ENCODE measurements around the gene TRAT1. TPM values are rescaled to one million over a fixed set of nuclear protein-coding genes. Genes with fewer than 3 reads are reported as not detected.

Gene TRAT1
- total RNA-seq, 2 experiments from 2014 or later, result 82.6 to 88.8 TPM

DNA sequence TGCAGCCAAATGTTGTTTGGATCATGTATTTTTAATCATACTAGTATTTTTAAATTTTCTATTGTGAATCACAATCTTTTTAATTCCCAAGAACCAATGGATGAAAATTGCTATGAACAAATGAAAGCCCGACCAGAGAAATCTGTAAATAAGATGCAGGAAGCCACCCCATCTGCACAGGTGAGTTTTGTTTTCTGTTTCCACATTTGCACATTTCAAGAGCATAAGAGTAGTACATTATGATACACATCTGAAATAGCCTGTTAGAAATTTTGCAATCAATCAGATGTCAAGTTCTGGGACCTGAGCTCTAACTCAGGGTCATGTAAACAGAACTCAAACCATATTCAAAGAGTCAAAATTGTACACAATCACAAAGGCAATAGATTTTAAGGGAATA, 26.5 kb downstream of the TRAT1 start:
- no peak for ATAC-seq (ENCODE audit: poor library complexity)
- Histone ChIP-seq H3K36me3 (ENCODE audit: insufficient read depth, low read length) (peaks cover 87% of the 10 kb centered on the region), H3K9me3 (ENCODE audit: control insufficient read depth in 1 of 2, insufficient read depth in 1 of 2, low read length in 2 of 2) (no peaks in the 10 kb centered on the region), H3K27me3 (ENCODE audit: control insufficient read depth in 1 of 2, insufficient read depth in 2 of 2, low read length in 2 of 2) (no peaks in the 10 kb centered on the region), H3K4me1 (ENCODE audit: insufficient read depth, low read length) (peaks cover 11% of the 10 kb centered on the region), H3K27ac (ENCODE audit: low read depth in 1 of 2, low read length in 2 of 2) (no peak overlapping the region), H3K4me3 (ENCODE audit: low read length) (no peak overlapping the region)
- no peak overlapping the region for H3K4me3 Mint-ChIP-seq
- intact Hi-C loops (cut with DNase I, micrococcal nuclease), result loop anchor here in 1 of 2 experiments (2.0 kb wide), 1 partner anchor 16 kb away; no protein-coding TSS in a partner anchor
- POLR2A ChIA-PET, result no interaction called here
- TF ChIP-seq, protein P1, sequence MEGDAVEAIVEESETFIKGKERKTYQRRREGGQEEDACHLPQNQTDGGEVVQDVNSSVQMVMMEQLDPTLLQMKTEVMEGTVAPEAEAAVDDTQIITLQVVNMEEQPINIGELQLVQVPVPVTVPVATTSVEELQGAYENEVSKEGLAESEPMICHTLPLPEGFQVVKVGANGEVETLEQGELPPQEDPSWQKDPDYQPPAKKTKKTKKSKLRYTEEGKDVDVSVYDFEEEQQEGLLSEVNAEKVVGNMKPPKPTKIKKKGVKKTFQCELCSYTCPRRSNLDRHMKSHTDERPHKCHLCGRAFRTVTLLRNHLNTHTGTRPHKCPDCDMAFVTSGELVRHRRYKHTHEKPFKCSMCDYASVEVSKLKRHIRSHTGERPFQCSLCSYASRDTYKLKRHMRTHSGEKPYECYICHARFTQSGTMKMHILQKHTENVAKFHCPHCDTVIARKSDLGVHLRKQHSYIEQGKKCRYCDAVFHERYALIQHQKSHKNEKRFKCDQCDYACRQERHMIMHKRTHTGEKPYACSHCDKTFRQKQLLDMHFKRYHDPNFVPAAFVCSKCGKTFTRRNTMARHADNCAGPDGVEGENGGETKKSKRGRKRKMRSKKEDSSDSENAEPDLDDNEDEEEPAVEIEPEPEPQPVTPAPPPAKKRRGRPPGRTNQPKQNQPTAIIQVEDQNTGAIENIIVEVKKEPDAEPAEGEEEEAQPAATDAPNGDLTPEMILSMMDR (IDR thresholded peaks at IDR 0.05), result no peak
- H3K27ac Mint-ChIP-seq, result peak overlapping the region; percentile 82
- no peaks in the 10 kb centered on the region for H3K27me3 Mint-ChIP-seq
- H3K9me3 Mint-ChIP-seq, result no peaks in the 10 kb centered on the region
- CTCF ChIA-PET, result interaction anchor here (1.0 to 1.4 kb wide), 2 partner anchors 8 to 23 kb away, joined by 3 to 5 read pairs; no protein-coding TSS in a partner anchor
- H3K36me3 Mint-ChIP-seq (ENCODE audit: low read depth), result peaks cover 89% of the 10 kb centered on the region
- H3K4me1 Mint-ChIP-seq (ENCODE audit: low read depth), result peaks cover 55% of the 10 kb centered on the region
- no peak for DNase-seq

DNA sequence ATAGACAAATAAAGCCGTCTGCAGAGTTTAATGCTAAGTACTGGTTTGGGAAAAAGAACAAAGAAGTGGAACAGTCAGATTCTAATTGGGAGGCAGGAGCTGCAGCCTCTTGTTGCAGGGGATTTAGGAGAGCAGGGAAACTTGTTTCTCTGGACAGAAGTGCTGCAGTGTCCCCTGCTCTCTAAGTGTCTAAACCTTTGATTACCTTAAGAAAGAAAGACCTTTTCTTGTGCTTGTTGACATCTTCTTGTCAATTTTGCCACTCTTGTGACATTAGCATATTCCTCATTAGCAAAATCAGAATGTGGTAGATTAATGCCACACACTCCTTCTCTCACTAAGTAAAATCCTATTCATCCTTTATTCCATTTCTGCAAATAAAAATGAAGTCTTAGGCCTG, 38.8 kb downstream of the TRAT1 start:
- Histone ChIP-seq H3K4me3 (ENCODE audit: low read length) (no peak overlapping the region), H3K4me1 (ENCODE audit: insufficient read depth, low read length) (peaks cover 18% of the 10 kb centered on the region), H3K9me3 (ENCODE audit: control insufficient read depth in 1 of 2, insufficient read depth in 1 of 2, low read length in 2 of 2) (peaks cover 0 to 10% of the 10 kb centered on the region in 2 experiments), H3K36me3 (ENCODE audit: insufficient read depth, low read length) (peaks cover 59% of the 10 kb centered on the region), H3K27me3 (ENCODE audit: control insufficient read depth in 1 of 2, insufficient read depth in 2 of 2, low read length in 2 of 2) (no peaks in the 10 kb centered on the region), H3K27ac (ENCODE audit: low read depth in 1 of 2, low read length in 2 of 2) (peak overlapping the region in 1 of 2 donors; percentile 3)
- DNase-seq (no peak), ATAC-seq (ENCODE audit: poor library complexity) (no peak)
- H3K27ac Mint-ChIP-seq, result peak overlapping the region; percentile 83
- H3K9me3 Mint-ChIP-seq, result peaks cover 6% of the 10 kb centered on the region
- peaks cover 93% of the 10 kb centered on the region for H3K36me3 Mint-ChIP-seq (ENCODE audit: low read depth)
- no peak overlapping the region for H3K4me3 Mint-ChIP-seq
- peaks cover 54% of the 10 kb centered on the region for H3K4me1 Mint-ChIP-seq (ENCODE audit: low read depth)
- CTCF ChIA-PET, result interaction anchor here (1.5 kb wide), 1 partner anchor 43 kb away, joined by 6 read pairs; no protein-coding TSS in a partner anchor
- TF ChIP-seq, protein P1 (IDR thresholded peaks at IDR 0.05), result no peak
- intact Hi-C loops (cut with DNase I, micrococcal nuclease), result loop anchor here in 1 of 2 experiments (5.0 kb wide), 1 partner anchor 39 kb away; the partner anchor contains the start of gene TRAT1
- no peaks in the 10 kb centered on the region for H3K27me3 Mint-ChIP-seq
- POLR2A ChIA-PET, result interaction anchor here (2.5 kb wide), 1 partner anchor 26 kb away, joined by 8 read pairs; no protein-coding TSS in a partner anchor

DNA sequence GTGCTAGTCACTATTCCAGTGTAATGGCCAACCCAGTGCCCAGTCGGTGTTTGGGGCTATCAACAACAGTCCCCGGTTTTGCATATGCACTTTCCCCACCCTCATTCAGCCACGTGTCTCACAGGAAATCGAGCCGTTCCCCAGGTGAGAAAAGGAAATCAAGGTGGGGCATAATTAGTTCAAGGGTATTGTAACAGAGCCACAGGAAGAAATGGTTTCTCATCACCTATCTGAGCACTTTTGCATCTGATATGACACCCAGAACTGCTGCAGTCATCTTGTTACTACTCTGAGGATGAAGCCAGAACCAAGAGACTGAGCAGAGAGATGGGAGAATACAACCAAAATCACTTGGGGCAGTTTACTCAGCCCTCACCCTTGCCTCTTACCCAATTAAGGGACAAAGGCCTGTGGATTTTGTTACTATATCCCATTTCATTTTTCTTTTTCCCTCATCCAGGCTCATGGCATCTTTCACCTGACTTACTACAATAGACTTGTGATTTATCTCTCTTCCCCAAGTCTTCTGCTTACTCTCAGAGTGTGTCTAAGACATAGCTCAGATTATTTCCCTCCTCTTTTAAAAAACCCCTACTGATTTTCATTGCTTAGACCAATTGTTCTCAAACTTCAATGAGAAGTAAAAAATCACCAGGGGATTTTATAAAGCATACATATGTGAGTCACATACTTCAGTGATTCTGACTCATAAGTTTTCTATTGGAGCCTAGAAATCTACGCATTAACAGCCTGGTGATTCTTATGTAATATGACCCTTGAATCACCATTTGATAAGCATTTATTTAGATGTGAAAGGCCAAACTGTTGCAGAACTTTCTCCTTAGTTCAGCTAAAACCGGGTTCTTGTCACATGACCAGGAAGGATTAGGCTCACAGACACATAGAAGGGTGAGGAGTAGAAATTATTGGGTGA, 40.5 kb downstream of the TRAT1 start:
- peak overlapping the region; percentile 30 to 42 for H3K27ac ChIP-seq (ENCODE audit: low read depth in 1 of 2, low read length in 2 of 2)
- H3K4me3 Mint-ChIP-seq, result peak overlapping the region; percentile 35
- DNase-seq, result peak in 6 of 14 experiments; percentile 13 to 76 (median 45)

More for the DNA sequence above, 40.5 kb downstream of the TRAT1 start:
- peaks cover 18% of the 10 kb centered on the region for H3K4me1 ChIP-seq (ENCODE audit: insufficient read depth, low read length)
- TF ChIP-seq, protein P1 (IDR thresholded peaks at IDR 0.05), result no peak
- Mint-ChIP-seq H3K4me1 (ENCODE audit: low read depth) (peaks cover 44% of the 10 kb centered on the region), H3K27me3 (no peaks in the 10 kb centered on the region), H3K27ac (peak overlapping the region; percentile 83), H3K9me3 (peaks cover 6% of the 10 kb centered on the region), H3K36me3 (ENCODE audit: low read depth) (peaks cover 88% of the 10 kb centered on the region)
- ChIA-PET CTCF (interaction anchor here (1.4 to 1.5 kb wide), 2 partner anchors 21 to 45 kb away, joined by 3 to 6 read pairs; no protein-coding TSS in a partner anchor), POLR2A (interaction anchor here (0.6 to 2.5 kb wide), 4 partner anchors 24 to 38 kb away, joined by 3 to 8 read pairs (median 4); no protein-coding TSS in a partner anchor)
- H3K27me3 ChIP-seq (ENCODE audit: control insufficient read depth in 1 of 2, insufficient read depth in 2 of 2, low read length in 2 of 2), result no peaks in the 10 kb centered on the region
- intact Hi-C loops (cut with DNase I, micrococcal nuclease), result loop anchor here in 1 of 2 experiments (5.0 kb wide), 1 partner anchor 41 kb away; the partner anchor contains the start of gene TRAT1
- ATAC-seq (ENCODE audit: poor library complexity), result peak; percentile 68
- no peak overlapping the region for H3K4me3 ChIP-seq (ENCODE audit: low read length)
- H3K36me3 ChIP-seq (ENCODE audit: insufficient read depth, low read length), result peaks cover 42% of the 10 kb centered on the region
- H3K9me3 ChIP-seq (ENCODE audit: control insufficient read depth in 1 of 2, insufficient read depth in 1 of 2, low read length in 2 of 2), result peaks cover 0 to 10% of the 10 kb centered on the region in 2 experiments

Measured in CD4-positive, alpha-beta T cell (primary cell).